ENCODE results near the gene USP7.
"Not testable (repeated sequence)": the region's sequence is repeated elsewhere in the genome, so short reads cannot be mapped to it uniquely, and the experiment has no call there.

The USP7 gene

DNA sequence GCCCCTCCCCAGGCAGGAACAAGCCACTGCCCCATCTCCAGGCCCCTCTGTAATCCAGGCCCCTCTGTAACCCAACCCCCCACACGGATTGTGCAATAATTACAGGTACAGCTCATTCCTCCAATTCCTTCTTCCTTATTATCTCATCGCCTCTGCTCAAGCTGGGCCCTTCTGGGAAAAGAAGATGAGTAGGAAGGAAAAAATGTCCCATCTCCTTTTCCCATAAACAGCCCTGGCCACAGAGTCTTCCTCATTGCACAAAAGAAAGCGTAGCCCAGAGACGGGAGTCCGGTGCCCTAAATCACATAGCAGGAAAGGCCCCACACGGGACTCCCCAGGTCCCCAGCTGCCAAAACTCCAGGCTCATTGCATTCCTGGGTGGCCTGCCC, 85.2 kb downstream of the USP7 start:
- no peak for DNase-seq (ENCODE audit: low read depth)

DNA sequence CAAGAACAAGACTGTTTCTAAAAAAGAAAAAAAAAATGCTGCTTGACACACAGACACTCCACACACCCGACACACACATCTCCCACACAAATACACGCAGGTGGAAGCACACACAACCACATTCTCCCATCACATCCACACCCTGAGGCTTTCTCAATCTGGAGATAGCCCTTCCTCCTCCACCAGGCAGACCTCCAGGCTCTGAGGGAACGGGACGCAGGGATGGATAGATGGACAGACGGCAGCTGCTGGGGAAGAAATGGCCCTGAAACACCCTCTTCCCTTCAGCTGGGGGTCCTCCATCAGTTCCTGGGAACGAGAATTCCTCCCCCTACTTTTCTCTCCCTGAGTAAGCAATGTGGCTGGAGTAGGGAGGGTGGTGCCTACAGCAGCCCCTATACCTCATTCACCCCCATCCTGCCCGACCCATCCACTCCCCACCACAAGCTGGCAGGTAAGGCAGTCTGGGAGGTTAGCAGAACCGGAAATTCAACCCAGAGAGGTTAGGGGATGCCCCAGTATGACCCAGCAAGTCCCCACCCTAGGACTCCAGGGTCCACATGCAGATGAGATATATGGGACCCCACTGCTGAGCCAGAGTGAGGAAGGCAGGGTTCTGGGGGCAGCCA, 85.7 kb downstream of the USP7 start:
- no peak for DNase-seq (ENCODE audit: low read depth)

DNA sequence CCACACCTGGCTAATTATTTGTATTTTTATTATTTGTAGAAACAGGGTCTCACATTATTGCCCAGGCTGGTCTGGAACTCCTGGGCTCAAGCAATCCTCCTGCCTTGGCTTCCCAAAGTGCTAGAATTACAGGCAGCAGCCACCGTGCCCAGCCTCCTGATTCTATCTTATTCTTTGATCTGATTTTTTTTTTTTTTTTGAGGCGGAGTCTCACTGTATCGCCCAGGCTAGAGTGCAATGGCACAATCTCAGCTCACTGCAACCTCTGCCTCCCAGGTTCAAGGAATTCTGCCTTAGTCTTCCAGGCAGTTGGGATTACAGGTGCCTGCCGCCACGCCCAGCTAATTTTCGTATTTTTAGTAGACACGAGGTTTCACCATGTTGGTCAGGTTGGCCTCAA, 88.4 kb downstream of the USP7 start:
- not testable (repeated sequence) for DNase-seq (ENCODE audit: low read depth)

DNA sequence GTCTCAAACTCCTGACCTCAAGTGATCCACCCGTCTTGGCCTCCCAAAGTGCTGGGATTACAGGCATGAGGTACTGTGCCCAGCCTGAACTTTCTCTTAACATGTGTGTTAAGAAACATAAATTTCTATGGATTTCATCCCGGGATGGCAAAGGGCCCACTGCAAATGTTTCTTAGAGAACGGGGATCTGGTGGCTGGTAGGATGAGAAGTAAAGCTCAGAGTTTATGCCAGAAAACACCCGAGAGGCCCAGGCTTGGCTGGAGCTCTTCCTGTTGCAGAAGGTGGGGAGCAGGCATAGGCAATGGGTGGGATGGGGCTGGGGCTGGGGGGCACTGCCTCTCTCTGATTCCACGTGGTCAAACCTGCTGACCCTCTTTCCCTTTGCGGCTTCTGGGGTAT, 89.3 kb downstream of the USP7 start:
- no peak for DNase-seq (ENCODE audit: low read depth)

DNA sequence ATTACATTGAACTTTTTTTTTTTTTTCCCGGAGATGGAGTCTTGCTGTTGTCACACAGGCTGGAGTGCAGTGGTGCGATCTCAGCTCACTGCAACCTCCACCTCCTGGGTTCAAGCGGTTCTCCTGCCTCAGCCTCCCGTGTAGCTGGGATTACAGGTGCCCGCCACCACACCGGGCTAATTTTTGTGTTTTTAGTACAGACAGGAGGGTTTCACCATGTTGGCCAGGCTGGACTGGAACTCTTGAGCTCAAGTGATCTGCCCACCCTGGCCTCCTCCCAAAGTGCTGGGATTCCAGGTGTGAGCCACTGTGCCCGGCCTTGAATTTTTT, 89.9 kb downstream of the USP7 start:
- DNase-seq (ENCODE audit: low read depth), result not testable (repeated sequence)

DNA sequence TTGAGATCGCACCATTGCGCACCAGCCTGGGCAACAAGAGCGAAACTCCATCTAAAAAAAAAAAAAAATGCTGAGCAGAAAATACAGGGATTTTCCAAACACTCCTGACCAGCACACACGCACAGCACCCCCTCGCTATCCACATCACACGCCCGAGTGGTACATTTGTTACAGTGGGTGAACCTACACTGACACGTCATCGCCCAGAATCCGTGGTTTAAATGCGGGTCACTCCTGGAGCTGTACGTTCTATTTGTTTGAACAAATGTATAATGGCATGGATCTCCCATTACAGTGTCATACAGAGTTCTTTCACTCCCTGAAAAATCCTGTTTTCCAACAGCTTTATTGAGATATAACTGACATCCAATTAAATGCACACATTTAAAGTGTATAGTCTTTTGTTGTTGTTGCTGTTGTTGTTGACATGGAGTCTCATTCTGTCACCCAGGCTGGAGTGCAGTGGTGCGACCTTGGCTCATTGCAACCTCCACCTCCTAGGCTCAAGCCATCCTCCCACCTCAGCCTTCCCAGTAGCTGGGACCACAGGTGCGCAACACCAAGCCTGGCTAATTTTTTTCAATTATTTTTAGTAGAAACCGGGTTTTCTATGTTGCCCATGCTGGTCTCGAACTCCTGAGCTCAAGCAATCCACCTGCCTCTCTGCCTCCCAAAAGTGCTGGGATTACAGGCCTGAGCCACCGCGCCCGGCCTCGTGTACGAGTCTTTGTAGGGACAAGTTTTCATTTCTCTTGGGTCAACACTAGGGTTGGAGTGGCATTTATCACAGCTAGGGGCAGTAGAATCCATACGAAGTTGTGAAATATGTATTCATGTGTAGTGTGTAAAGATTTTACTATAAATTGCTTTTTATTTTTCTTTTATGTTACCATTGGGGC, 90.5 kb downstream of the USP7 start:
- DNase-seq (ENCODE audit: low read depth), result no peak

DNA sequence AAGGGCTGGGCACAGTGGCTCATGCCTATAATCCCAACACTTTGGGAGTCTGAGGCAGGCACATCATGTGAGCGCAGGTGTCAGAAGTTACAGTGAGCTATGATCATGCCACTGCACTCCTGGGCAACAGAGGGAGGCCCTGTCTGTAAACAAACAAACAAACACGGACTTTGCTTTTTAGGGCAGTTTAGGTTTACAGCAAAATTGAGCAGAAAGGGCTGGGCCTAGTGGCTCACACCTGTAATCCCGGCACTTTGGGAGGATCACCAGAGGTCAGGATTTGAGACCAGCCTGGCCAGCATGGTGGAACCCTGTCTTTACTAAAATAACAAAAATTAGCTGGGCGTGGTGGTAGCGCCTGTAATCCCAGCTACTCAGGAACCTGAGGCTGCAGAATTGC, 91.6 kb downstream of the USP7 start:
- no peak for DNase-seq (ENCODE audit: low read depth)

DNA sequence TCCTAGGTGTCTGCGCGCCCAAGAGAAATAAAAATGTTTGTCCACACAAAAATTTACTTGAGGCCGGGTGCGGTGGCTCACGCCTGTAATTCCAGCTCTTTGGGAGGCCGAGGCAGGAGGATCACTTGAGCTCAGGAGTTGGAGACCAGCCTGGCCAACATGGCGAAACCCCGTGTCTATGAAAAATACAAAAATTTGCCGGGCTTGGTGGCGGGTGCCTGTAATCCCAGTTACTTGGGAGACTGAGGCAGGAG, 93.8 kb downstream of the USP7 start:
- DNase-seq (ENCODE audit: low read depth), result not testable (repeated sequence)

DNA sequence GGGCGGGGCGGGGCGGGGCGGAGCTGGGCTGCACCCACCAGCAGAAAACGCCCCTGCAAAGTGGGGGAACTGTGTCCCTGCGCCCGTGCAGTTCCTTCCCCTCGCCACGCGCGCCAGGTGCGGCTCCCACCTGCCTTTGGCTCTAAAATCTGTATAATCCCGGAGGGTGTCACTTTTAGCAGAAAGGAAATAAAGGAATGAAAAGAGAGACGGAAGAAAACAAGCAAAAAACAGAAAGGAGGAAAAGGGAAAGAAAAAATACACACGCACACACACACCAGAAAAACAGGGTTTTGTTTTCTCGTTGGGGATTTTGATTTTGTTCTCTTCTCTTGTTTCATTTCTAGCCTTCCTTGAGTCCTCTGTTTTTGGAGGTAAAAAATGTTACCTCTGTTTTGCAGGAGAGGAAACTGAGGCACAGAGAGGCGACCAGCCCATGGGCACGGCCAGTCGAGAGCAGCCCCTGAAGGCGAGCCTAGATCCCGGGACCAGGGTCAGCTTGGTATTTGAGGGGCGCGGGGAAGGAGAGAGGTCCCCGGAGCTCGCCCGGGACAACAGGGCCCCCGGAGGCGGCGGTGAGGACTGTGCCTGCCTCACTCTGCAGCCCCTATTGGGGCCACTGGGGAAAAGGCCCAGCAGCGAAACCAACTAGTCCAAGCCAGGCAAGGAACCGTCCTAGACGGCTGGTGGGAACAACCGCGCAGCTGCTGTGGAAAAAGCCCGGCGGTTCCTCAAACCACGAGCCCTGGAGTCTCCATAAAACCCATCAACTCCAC, 94.3 kb downstream of the USP7 start:
- DNase-seq (ENCODE audit: low read depth), result no peak

DNA sequence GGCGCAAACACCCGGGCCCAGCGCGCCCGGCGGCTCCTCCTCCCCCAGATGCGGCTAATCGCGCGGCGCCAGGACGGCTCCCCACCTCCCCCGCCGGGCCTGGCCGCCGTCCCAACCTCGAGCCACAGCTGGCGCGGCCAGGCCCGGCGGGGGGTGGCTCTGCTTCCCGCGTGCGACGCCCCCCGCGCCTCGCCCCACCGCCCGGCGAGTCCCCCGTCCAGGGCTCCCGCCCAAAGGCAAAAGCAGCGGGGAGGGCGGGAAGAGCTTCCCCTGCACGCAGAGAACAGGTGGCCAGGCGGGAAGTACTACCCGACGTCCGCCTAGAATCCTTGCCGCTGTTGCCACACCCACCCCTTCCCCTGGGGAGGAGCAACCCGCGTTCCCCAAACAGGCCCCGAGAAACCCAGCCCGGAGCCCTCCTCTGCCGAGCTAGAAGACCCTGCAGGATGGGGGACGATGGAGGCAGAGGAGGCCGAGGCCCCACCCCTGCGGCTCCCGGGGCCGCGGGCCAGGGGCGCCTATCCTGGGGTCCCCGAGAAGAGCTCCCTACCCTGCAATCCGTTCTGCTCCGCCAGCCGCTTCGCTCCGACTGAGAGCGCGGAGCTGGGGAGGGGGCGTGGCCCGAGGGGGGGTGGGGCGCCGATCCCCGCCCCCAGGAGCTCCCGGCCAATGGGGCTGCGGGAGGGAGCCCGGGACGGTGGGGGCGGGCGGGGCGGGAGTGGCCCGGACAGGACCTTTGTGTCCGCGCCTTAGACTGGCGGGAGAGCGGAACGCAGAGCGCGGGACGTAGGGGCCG, 95.1 kb downstream of the USP7 start, which contains the start of gene CARHSP1:
Gene CARHSP1 (minus strand): TSS at position 591 of the 796 bp plus-strand sequence. CDS start 9,678 bp downstream, outside the sequence.
- DNase-seq (ENCODE audit: low read depth), result peak; percentile 71

DNA sequence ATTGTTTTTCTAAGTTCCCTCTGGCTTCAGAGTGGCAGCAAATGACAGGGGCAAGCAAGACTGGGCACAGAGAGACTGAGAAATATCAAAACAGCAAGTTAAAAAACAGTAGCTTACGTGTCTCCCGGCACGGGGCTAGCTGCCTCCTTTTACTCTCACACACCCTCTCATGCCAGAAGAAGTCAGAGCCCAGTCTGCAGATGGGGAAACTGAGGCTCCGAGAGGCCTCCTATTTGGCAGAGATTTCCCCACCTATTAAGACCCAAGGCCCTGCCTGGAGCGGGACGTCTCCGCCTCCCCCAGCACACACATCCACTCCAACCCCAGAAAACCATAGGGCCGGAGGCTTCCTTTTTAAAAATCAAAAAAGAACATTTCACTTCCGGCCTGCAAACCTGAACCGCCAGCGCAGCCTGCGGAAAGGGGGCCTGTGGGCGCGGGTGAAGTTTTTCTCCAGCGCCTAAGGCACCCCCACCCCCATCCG, 95.7 kb downstream of the USP7 start:
- DNase-seq (ENCODE audit: low read depth), result no peak

DNA sequence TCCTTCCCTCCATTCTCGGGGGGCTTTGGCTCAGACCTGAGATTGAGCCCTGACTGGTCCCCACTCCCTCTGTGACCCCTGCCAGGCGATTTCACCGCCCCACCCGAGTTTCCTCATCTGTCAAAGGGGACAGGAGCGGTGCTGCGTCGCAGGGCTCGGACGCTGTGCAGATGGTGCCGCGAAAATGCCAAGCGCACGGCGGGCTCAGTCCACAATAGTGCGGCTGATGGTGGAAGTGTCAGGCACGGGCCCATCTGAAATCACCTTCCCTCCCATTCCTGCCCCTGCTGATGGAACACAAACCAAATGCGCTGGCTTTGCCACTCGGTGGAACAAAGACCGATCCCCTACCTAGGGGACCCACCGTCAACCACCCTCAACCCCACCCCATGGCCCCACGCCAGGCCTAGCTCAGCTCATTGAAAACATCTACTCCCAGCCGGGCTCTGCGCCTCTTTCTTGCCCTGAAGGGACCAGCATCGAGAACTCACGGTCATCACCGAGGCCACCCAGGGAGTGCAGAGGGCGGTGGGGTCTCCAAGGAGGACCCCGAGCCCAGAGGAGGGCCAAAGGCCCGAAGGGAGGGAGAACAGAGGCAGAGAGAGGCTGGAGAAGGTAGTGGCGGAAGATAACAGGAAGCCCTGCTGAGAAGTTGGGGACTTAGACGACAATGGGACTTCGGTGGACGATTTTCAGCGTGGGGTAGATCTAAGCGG, 96.3 kb downstream of the USP7 start:
- DNase-seq (ENCODE audit: low read depth), result no peak

DNA sequence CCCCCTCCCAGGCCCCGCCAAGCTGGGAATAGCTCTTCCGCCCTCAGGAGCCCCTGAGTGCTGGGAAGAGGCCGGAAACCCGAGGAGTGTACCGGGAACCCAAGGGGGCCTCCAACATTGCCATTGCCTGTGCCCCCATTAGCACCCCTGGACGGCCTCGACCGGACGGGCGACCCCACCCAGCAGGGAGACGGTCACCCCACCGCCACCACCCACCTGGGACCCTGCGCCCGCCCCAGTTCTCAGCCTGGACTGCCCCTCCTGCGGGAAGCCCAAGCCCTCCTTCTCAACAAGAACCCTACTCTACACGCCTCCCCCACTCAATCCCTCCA, 96.9 kb downstream of the USP7 start:
- DNase-seq (ENCODE audit: low read depth), result no peak

DNA sequence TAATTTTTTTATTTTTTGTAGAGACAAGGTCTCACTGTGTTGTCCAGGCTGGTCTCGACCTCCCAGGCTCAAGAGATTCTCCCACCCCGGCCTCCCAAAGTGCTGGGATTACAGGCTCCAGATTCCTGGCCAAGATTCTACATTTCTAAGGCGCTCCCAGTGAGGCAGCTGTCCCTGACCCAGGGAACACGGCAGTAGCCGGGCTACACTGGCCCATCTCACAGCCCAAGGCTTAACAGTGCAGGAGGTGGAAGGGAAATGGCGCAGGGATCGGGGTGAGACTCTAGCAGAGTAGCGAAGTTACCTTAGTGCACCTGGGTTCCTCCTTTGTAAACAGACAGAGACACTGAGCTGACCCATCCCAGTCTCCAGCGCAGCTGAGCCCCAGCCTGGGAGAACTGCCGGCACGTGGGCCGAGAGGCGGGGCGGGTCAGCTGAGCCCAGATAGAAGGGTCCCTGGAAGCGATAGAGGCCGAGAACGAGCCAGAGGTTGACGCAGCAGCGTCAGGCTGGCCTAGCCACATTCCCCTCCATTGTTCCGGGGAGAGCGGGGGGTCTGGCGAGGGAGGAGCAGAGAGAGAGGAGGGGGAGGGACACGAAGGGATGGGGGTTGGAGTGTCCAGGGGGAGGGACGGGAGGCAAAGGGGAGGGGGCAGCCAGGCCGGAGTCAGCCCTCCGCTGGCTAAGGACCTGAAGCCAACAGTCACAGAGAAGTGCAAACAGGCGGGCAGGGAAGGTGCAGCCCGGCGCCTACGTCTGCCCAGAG, 97.4 kb downstream of the USP7 start:
- DNase-seq (ENCODE audit: low read depth), result no peak

DNA sequence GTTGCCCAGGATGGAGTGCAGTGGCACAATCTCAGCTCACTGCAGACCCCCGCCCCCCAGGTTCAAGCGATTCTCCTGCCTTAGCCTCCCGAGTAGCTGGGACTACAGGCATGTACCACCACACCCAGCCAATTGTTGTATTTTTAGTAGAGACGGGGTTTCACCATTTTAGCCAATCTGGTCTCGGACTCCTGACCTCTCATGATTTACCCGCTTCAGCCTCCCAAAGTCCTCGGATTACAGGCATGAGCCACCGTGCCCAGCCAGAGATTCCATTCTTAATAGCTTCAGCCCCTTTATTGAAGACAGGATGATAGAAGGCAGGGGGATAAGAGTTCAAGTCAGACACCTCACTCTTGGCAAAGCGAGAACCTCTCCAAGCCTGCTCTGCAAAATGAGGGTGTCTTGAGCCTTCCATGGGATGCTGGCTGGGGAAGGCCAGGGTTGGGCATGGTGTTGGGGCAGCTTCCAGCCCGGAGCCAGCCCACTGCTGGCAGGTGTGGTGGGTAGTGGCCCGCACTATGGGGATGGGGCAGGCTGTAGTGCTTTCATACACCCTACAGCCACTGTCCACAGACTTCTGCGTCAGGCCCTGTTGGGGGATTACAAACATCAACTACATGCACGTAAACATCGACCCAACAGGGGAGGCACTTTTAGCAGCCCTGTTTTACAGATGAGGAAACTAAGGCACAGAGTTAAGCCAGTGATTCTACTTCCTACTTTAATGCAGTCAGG, 98.4 kb downstream of the USP7 start:
- DNase-seq (ENCODE audit: low read depth), result no peak

DNA sequence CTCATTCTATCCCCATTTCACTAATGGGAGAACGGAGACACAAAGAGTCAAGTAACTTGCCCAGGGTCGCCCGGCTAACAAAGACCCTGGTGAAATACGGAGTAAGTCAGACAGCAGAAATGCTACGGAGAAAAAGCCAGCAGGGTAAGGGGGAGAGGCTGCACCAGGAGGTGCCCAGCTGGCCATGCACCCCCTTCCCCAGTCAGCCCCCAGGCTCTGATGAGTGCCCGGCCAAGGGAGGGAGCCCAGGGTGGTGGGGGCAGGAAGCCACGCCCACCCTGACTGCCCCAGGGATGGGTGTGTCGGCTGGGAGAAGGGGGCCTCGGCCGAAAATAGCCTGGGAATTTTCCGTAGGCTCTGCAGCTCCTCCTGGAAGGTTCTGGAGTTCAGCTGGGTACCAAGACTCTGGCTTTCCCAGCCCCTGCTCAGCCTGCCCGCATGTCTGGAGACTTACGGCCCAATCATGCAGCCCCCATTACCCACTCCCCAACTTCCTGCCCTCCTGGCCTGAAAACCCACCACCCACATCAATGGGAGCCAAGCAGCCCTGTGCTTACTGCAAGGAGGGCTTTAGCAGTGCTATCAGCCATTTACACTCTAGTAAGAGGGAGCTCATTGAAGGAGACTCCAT, 99.1 kb downstream of the USP7 start:
- DNase-seq (ENCODE audit: low read depth), result no peak

DNA sequence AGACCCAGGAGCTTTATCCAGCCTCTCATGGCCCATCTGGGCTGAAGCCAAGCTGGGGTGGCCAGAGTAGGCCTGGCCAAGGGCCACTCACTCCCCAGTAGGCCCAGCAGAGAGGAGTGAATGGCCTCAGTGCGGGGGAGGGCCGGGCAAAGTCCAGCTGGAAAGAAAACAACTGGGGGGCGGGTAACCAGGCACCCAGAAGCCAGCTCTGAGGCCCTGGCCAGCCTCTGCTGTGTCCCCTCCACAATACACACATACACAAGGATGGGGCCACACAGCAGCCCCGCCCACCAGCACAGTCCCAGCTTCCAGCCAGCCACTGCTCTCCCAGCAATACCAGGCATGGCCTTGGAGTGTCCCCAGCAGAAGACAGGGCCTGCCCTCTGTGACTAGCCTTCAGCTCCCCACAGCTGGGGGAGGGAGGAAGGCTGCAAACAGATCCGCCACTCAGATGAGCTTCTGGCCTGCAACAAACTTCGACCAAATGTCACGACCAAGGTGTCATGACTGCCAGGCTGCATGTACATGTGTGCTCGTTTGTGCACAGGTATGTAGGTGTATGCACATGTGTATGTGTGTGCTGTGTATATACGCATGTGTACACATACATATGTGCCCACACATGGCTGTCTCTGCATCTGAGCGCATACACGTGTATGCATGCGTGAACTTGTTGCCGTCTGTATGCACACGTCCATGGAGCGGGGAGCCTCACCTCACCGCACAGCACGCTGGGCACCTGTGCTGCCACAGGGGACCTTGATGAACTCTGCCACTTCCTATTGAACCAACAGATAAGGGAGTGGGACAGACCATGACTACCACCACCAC, 99.9 kb downstream of the USP7 start:
- no peak for DNase-seq (ENCODE audit: low read depth)

DNA sequence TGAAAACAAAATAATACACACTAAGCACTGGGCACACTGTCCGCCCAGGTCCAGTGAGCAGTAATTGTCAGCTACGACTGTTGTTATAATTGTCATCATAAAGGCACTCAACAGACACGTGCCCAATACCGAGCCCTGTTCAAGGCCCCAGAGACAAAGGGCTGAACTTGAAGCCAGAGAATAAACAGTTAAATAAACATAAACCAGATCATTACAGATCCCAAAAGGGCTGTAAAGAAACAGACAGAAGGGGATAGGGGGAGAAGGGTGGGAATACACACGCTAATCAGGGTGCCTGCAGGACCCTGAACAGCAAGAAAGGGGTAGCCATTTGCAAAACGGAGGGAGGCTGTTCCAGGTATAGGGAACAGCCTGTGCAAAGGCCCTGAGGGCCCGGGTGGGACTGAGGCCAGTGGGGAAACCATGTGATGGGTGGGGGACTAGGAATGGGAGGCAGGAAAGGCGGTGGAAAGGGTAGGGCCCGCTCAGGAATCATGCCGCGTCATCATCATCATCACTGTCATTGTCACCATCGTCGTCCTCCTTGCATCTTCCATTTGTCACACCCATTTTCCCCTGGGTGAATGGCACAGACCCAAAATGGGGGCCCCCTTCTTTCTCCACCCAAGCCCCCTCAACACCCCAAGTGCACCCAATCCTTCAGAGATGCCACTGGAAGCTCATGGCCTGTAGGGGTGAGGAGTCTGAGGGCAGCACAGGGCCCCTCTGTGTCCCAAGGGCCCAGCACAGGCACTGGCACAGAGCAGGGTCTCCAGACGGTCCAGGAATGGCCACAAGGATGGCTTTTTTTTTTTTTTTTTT, 101.2 kb downstream of the USP7 start:
- DNase-seq (ENCODE audit: low read depth), result no peak

Measured in activated gamma-delta T cell treated with anti-CD3 and anti-CD28 coated beads, Interleukin-2, amount 50 U/mL, for 16 hours (primary cell).